Activated naive CD8-positive, alpha-beta T cell treated with anti-CD3 and anti-CD28 coated beads, Interleukin-2, amount 50 U/mL, for 24 hours (primary cell): ENCODE data around the gene SEMA5A.

Experiments
- ATAC-seq: fragments of 150-1000 bp; cut with Tn5 transposase; one replicate; pipeline ENCODE4 v1.10.0; 2021
- DNase-seq: peaks from one replicate; pipeline ENCODE4 v3.0.0; 2021
- H3K27ac Mint-ChIP-seq: one replicate; pipeline ENCODE4 v1.8.0; 2021; ENCODE audit warnings: mild to moderate bottlenecking, mixed read lengths
- H3K27me3 Mint-ChIP-seq: one replicate; pipeline ENCODE4 v1.8.0; 2021; ENCODE audit warnings: mixed read lengths
- H3K36me3 Mint-ChIP-seq: one replicate; pipeline ENCODE4 v1.8.0; 2021; ENCODE audit warnings: low read depth, mixed read lengths
- H3K4me1 Mint-ChIP-seq: one replicate; pipeline ENCODE4 v1.8.0; 2021; ENCODE audit warnings: mixed read lengths
- H3K4me3 Mint-ChIP-seq: one replicate; pipeline ENCODE4 v1.8.0; 2021; ENCODE audit warnings: mild to moderate bottlenecking, moderate library complexity, mixed read lengths
- H3K9me3 Mint-ChIP-seq: one replicate; pipeline ENCODE4 v1.8.0; 2021; ENCODE audit warnings: mixed read lengths

Gene SEMA5A

GRCh38 chr5:9460885-9461645 is 84.8 kb downstream of the SEMA5A start:
- no peak overlapping the region for H3K4me3 Mint-ChIP-seq
- H3K27ac Mint-ChIP-seq: no peak overlapping the region
- DNase-seq (no peak), ATAC-seq (no peak)
- H3K36me3 Mint-ChIP-seq: no peaks in the 10 kb centered on the region
- peaks cover 6% of the 10 kb centered on the region for H3K9me3 Mint-ChIP-seq
- H3K4me1 Mint-ChIP-seq: no peaks in the 10 kb centered on the region
- no peaks in the 10 kb centered on the region for H3K27me3 Mint-ChIP-seq

DNA sequence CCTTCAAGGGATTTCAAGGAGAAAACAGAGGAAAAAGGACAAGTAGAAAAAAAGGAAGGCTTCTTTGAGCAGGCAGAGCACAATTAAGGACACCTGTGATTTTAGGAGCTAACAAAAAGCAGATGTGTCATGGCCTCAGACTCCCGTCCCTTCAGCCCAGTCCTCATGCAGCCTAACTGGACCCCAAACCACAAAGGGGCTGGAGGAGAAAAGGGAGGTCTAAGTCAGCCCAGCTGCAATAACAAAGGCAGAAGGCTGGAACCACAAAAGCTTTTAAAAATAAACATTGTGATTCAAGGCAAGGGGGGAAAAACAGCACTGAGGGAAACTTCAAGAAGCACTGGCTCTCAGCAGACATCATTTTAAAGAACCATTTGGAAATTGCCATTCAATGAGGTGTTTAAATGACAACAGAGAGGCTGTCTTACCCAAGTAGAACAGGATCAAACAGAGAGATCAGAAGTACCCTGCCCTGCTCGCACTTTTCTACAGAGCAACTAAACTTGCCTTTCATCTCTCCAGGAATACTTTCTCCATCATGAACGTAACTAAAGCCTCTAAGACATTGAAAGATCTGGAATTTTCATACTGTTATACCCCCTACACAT is 89.3 kb downstream of the SEMA5A start:
- Mint-ChIP-seq H3K4me1 (no peaks in the 10 kb centered on the region), H3K27ac (no peak overlapping the region), H3K36me3 (no peaks in the 10 kb centered on the region), H3K9me3 (peaks cover 8% of the 10 kb centered on the region), H3K4me3 (no peak overlapping the region), H3K27me3 (no peaks in the 10 kb centered on the region)
- DNase-seq (no peak), ATAC-seq (no peak)

GRCh38 chr5:9455826-9456434 is 89.9 kb downstream of the SEMA5A start:
- Mint-ChIP-seq H3K4me1 (no peaks in the 10 kb centered on the region), H3K27ac (no peak overlapping the region), H3K36me3 (no peaks in the 10 kb centered on the region), H3K9me3 (peaks cover 8% of the 10 kb centered on the region), H3K4me3 (no peak overlapping the region), H3K27me3 (no peaks in the 10 kb centered on the region)
- DNase-seq (no peak), ATAC-seq (no peak)

- Mint-ChIP-seq H3K4me3 (no peak overlapping the region), H3K36me3 (no peaks in the 10 kb centered on the region), H3K4me1 (no peaks in the 10 kb centered on the region), H3K27ac (no peak overlapping the region), H3K27me3 (no peaks in the 10 kb centered on the region), H3K9me3 (peaks cover 8% of the 10 kb centered on the region)
- no peak for DNase-seq
- no peak for ATAC-seq
Observed at GRCh38 chr5:9454491-9454890, 91.4 kb downstream of the SEMA5A start.

- no peak for ATAC-seq
- Mint-ChIP-seq H3K4me3 (no peak overlapping the region), H3K4me1 (no peaks in the 10 kb centered on the region), H3K9me3 (peaks cover 11% of the 10 kb centered on the region), H3K36me3 (no peaks in the 10 kb centered on the region), H3K27ac (no peak overlapping the region), H3K27me3 (no peaks in the 10 kb centered on the region)
- DNase-seq: no peak
Observed at GRCh38 chr5:9454012-9454481, 91.8 kb downstream of the SEMA5A start.

DNA sequence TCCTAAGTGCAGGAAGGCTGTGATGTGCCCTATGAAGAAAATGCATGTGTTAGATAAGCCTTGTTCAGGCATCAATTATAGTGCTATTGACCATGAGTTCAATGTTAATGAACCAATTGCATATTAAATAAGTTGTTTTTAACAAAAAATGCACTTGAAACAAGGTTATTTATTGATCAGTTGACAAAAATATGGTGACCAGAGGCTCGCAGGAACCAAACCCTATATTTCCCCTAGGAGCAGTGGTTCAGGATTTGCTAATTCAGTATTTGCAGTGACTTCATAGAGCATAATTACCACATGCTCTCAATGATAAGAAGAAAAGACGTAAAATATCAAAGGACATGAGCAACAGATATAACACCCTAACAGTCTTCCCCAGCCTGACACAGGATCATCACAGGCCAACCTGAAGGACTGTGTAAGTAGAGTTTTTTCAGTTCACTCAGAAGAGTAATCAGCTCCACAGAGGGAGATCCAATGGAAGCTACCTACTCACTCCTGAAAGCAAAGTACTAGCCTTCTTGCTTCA is 92.3 kb downstream of the SEMA5A start:
- DNase-seq: no peak
- H3K27me3 Mint-ChIP-seq: no peaks in the 10 kb centered on the region
- H3K9me3 Mint-ChIP-seq: peaks cover 13% of the 10 kb centered on the region
- H3K36me3 Mint-ChIP-seq: no peaks in the 10 kb centered on the region
- H3K27ac Mint-ChIP-seq: no peak overlapping the region
- H3K4me3 Mint-ChIP-seq: no peak overlapping the region
- ATAC-seq: no peak
- H3K4me1 Mint-ChIP-seq: no peaks in the 10 kb centered on the region

GRCh38 chr5:9452181-9452580 is 93.7 kb downstream of the SEMA5A start:
- Mint-ChIP-seq H3K9me3 (peaks cover 16% of the 10 kb centered on the region), H3K27me3 (no peaks in the 10 kb centered on the region), H3K4me1 (no peaks in the 10 kb centered on the region), H3K36me3 (no peaks in the 10 kb centered on the region), H3K4me3 (no peak overlapping the region), H3K27ac (no peak overlapping the region)
- DNase-seq (no peak), ATAC-seq (no peak)

GRCh38 chr5:9451037-9451436 is 94.8 kb downstream of the SEMA5A start:
- Mint-ChIP-seq H3K27me3 (no peaks in the 10 kb centered on the region), H3K4me3 (no peak overlapping the region), H3K36me3 (no peaks in the 10 kb centered on the region), H3K4me1 (no peaks in the 10 kb centered on the region), H3K9me3 (peaks cover 16% of the 10 kb centered on the region), H3K27ac (no peak overlapping the region)
- DNase-seq (no peak), ATAC-seq (no peak)

GRCh38 chr5:9447691-9448090 is 98.2 kb downstream of the SEMA5A start:
- ATAC-seq (no peak), DNase-seq (no peak)
- Mint-ChIP-seq H3K4me3 (no peak overlapping the region), H3K36me3 (peaks cover 1% of the 10 kb centered on the region), H3K27me3 (no peaks in the 10 kb centered on the region), H3K27ac (no peak overlapping the region), H3K4me1 (no peaks in the 10 kb centered on the region), H3K9me3 (peaks cover 21% of the 10 kb centered on the region)

- no peaks in the 10 kb centered on the region for H3K27me3 Mint-ChIP-seq
- DNase-seq (no peak), ATAC-seq (no peak)
- no peaks in the 10 kb centered on the region for H3K4me1 Mint-ChIP-seq
- peaks cover 1% of the 10 kb centered on the region for H3K36me3 Mint-ChIP-seq
- H3K27ac Mint-ChIP-seq: no peak overlapping the region
- H3K9me3 Mint-ChIP-seq: peaks cover 21% of the 10 kb centered on the region
- H3K4me3 Mint-ChIP-seq: no peak overlapping the region
Observed at GRCh38 chr5:9445826-9446388, 100.0 kb downstream of the SEMA5A start.

GRCh38 chr5:9444346-9444745 is 101.5 kb downstream of the SEMA5A start:
- Mint-ChIP-seq H3K27me3 (no peaks in the 10 kb centered on the region), H3K9me3 (peaks cover 21% of the 10 kb centered on the region)
- no peak for ATAC-seq

DNA sequence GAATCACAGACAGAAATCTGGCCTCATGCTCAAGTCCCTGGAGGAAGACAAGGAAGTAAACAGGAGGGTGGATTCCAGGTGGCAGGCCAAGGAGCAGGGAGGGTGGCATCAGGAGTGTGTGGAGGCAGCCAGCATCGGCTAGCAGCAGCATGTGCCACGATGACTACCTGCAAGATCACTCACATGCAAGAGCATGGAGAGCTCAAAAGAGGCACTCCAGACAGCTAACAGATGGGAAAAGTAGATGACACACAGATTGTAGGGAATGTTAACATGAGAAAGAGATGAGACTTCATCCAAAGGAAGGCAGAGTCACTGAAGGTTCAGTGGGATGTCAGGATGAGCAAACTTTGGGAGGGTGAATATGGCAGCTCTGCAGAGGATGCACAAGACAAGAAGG is 104.3 kb downstream of the SEMA5A start:
- Mint-ChIP-seq H3K27me3 (no peaks in the 10 kb centered on the region), H3K4me3 (no peak overlapping the region), H3K27ac (no peak overlapping the region), H3K4me1 (no peaks in the 10 kb centered on the region), H3K36me3 (peaks cover 1% of the 10 kb centered on the region), H3K9me3 (peaks cover 10% of the 10 kb centered on the region)
- ATAC-seq (no peak), DNase-seq (no peak)

More at GRCh38 chr5:9444346-9444745, 101.5 kb downstream of the SEMA5A start:
- Mint-ChIP-seq H3K27ac (no peak overlapping the region), H3K4me3 (no peak overlapping the region), H3K4me1 (no peaks in the 10 kb centered on the region), H3K36me3 (peaks cover 1% of the 10 kb centered on the region)
- no peak for DNase-seq

DNA sequence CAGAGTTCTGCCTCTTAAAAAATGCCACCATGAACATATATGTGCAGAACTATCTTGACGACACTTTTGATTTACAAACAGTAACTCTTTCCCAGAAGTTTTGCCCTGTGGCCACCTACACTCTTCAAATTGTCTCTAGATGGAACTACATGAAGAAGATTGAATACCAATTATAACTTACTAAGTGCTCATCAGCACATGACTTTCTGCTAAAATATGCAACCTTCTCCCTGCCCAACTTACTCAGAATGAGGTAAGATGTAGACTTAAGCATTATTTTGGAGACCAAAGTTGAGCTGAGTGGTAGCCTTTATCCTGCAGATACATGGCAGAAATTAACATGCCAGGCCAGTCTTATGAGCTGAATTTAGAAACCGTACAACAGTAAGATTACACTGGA is 105.4 kb downstream of the SEMA5A start:
- Mint-ChIP-seq H3K36me3 (peaks cover 1% of the 10 kb centered on the region), H3K4me3 (no peak overlapping the region), H3K9me3 (peaks cover 10% of the 10 kb centered on the region), H3K27me3 (no peaks in the 10 kb centered on the region), H3K27ac (no peak overlapping the region), H3K4me1 (no peaks in the 10 kb centered on the region)
- no peak for DNase-seq
- ATAC-seq: no peak

DNA sequence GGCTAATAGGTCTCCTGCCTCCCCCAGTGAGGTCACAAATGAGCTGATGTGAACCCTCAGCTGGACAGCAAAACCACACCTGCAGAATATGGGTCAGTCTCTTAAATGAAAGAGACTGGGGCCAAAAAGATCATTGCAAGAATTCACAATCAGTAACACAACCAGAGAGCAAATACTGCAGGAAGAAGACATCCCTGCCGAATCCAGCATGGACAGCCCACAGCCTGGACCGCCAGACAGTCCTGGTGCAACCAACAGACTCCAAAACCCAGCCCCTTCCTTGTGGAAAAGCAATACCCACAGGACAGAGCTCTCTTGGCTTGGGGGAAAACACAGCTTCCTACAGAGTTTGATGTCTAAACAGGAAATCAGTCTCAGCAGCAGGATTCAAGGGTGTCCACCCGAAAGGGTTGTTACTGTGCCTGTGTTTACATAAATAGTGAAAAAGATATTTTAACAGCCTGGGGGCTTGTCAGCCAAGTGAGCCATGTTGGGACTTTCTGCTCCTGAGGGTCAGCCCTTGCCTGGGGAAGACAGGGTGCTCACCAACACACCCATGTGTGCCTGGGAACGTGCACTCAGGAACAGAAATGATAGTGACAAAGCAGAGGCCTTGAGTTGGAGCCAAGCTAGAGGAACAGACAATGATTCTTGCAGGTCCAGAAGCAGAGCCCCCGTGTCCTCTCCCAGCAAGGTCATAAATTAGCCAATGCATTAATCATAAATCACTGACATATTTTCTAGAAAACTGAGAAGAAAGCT is 106.2 kb downstream of the SEMA5A start:
- Mint-ChIP-seq H3K27me3 (no peaks in the 10 kb centered on the region), H3K27ac (no peak overlapping the region), H3K4me3 (no peak overlapping the region), H3K4me1 (no peaks in the 10 kb centered on the region), H3K36me3 (peaks cover under 1% of the 10 kb centered on the region), H3K9me3 (peaks cover 7% of the 10 kb centered on the region)
- DNase-seq: no peak
- no peak for ATAC-seq
